Muscle layer of duodenum (tissue), 2 donors: ENCODE results near the gene GNAL.
"Not testable (repeated sequence)": the region's sequence is repeated elsewhere in the genome, so short reads cannot be mapped to it uniquely, and the experiment has no call there.

ENCODE experiments used
- H3K27ac ChIP-seq: one replicate; pipeline ENCODE4 v1.7.0; 2013; ENCODE audit warnings: mild to moderate bottlenecking, low read length
- H3K27me3 ChIP-seq: one replicate; pipeline ENCODE4 v1.7.0; 2013; ENCODE audit warnings: low read depth, mild to moderate bottlenecking, control low read depth, low read length
- H3K36me3 ChIP-seq, 2 donors: one replicate each; pipeline ENCODE4 v1.7.0; 2013; ENCODE audit warnings: low read length in 2 of 2, control low read depth in 1 of 2, mild to moderate bottlenecking in 1 of 2; ENCODE audit not compliant: insufficient read depth in 2 of 2, control insufficient read depth in 1 of 2
- H3K4me1 ChIP-seq, 2 donors: one replicate each; pipeline ENCODE4 v1.7.0; 2013; ENCODE audit warnings: low read length in 2 of 2, mild to moderate bottlenecking in 2 of 2, control low read depth in 1 of 2, moderate library complexity in 1 of 2; ENCODE audit not compliant: insufficient read depth in 2 of 2, control insufficient read depth in 1 of 2
- H3K4me3 ChIP-seq, 2 donors: one replicate each; pipeline ENCODE4 v1.7.0; 2013; ENCODE audit warnings: low read length in 2 of 2, low read depth in 1 of 2, mild to moderate bottlenecking in 1 of 2
- H3K9me3 ChIP-seq, 2 donors: one replicate each; pipeline ENCODE4 v1.7.0; 2013; ENCODE audit warnings: low read length in 2 of 2, control low read depth in 1 of 2, mild to moderate bottlenecking in 1 of 2; ENCODE audit not compliant: control insufficient read depth in 1 of 2
- donor health status: healthy.

GNAL gene

GRCh38 chr18:11690660-11691059 lies 1.6 kb downstream of the GNAL start:
- not testable (repeated sequence) for H3K4me3 ChIP-seq, H3K9me3 ChIP-seq, H3K27ac ChIP-seq, H3K36me3 ChIP-seq, H3K4me1 ChIP-seq, H3K27me3 ChIP-seq

GRCh38 chr18:11695736-11696135 lies 6.7 kb downstream of the GNAL start:
- Histone ChIP-seq H3K4me1 (no peaks in the 10 kb centered on the region), H3K27me3 (no peaks in the 10 kb centered on the region), H3K36me3 (no peaks in the 10 kb centered on the region)

GRCh38 chr18:11696451-11696850 lies 7.4 kb downstream of the GNAL start:
- no peak overlapping the region for H3K4me3 ChIP-seq
- H3K27ac ChIP-seq, result no peak overlapping the region
- H3K27me3 ChIP-seq, result no peaks in the 10 kb centered on the region
- H3K4me1 ChIP-seq, result no peaks in the 10 kb centered on the region
- no peaks in the 10 kb centered on the region for H3K9me3 ChIP-seq
- no peaks in the 10 kb centered on the region for H3K36me3 ChIP-seq

More at GRCh38 chr18:11695736-11696135, 6.7 kb downstream of the GNAL start:
- Histone ChIP-seq H3K27ac (no peak overlapping the region), H3K9me3 (no peaks in the 10 kb centered on the region), H3K4me3 (no peak overlapping the region)

- Histone ChIP-seq H3K36me3 (no peaks in the 10 kb centered on the region), H3K27me3 (no peaks in the 10 kb centered on the region), H3K4me3 (no peak overlapping the region), H3K4me1 (no peaks in the 10 kb centered on the region), H3K27ac (no peak overlapping the region), H3K9me3 (no peaks in the 10 kb centered on the region)
Measured at GRCh38 chr18:11700876-11701275, 11.8 kb downstream of the GNAL start.

- no peaks in the 10 kb centered on the region for H3K36me3 ChIP-seq
- H3K4me1 ChIP-seq, result no peaks in the 10 kb centered on the region
- no peak overlapping the region for H3K27ac ChIP-seq
- H3K9me3 ChIP-seq, result no peaks in the 10 kb centered on the region
- no peaks in the 10 kb centered on the region for H3K27me3 ChIP-seq
- no peak overlapping the region for H3K4me3 ChIP-seq
Measured at GRCh38 chr18:11710578-11710977, 21.5 kb downstream of the GNAL start.

GRCh38 chr18:11713756-11714155 lies 24.7 kb downstream of the GNAL start:
- Histone ChIP-seq H3K27me3 (no peaks in the 10 kb centered on the region), H3K4me1 (no peaks in the 10 kb centered on the region), H3K9me3 (no peaks in the 10 kb centered on the region), H3K27ac (no peak overlapping the region), H3K4me3 (no peak overlapping the region), H3K36me3 (no peaks in the 10 kb centered on the region)

- Histone ChIP-seq H3K27ac (no peak overlapping the region), H3K9me3 (no peaks in the 10 kb centered on the region), H3K4me1 (no peaks in the 10 kb centered on the region), H3K4me3 (no peak overlapping the region), H3K36me3 (no peaks in the 10 kb centered on the region), H3K27me3 (no peaks in the 10 kb centered on the region)
Measured at GRCh38 chr18:11714244-11714918, 25.3 kb downstream of the GNAL start.

DNA sequence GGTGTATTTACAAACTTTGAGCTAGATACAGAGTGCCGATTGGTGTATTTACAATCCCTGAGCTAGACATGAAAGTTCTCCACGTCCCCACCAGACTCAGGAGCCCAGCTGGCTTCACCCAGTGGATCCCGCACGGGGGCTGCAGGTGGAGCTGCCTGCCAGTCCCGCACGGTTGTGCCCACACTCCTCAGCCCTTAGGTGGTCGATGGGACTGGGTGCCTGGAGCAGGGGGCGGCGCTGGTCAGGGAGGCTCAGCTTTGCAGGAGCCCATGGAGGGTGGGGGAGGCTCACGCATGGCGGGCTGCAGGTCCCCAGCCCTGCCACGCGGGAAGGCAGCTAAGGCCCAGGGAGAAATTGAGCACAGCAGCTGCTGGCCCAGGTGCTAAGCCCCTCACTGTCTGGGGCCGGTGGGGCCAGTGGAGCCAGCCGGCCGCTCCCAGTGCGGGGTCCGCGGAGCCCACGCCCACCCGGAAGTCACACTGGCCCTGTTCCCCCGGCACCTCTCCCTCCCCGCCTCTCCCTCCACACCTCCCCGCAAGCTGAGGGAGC lies 27.8 kb downstream of the GNAL start:
- H3K4me3 ChIP-seq, H3K27me3 ChIP-seq, H3K27ac ChIP-seq, H3K9me3 ChIP-seq, H3K36me3 ChIP-seq, H3K4me1 ChIP-seq: not testable (repeated sequence)

- H3K4me1 ChIP-seq, result no peaks in the 10 kb centered on the region
- H3K4me3 ChIP-seq, result no peak overlapping the region
- H3K36me3 ChIP-seq, result no peaks in the 10 kb centered on the region
- H3K27ac ChIP-seq, result no peak overlapping the region
- no peaks in the 10 kb centered on the region for H3K27me3 ChIP-seq
- no peaks in the 10 kb centered on the region for H3K9me3 ChIP-seq
Measured at GRCh38 chr18:11719050-11719449, 30.0 kb downstream of the GNAL start.

DNA sequence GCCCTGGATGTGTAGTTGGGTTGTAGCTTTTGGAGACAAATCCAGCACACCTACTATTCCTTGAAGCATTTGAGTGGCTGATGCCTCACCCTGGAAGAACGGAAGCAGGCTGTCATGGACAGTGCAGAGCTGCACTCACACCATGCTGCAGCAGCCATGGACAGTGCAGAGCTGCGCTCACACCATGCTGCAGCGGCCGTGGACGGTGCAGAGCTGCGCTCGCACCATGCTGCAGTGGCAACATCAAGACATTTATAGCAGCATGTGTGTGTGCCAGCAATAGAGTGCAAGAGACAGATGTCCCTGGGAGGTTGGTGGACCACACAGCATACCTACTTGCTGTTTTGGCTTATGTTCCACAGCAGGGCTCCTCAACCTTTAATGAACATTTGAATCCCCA lies 30.6 kb downstream of the GNAL start:
- no peak overlapping the region for H3K4me3 ChIP-seq
- H3K36me3 ChIP-seq, result no peaks in the 10 kb centered on the region
- H3K27ac ChIP-seq, result no peak overlapping the region
- H3K4me1 ChIP-seq, result no peaks in the 10 kb centered on the region
- H3K9me3 ChIP-seq, result no peaks in the 10 kb centered on the region
- H3K27me3 ChIP-seq, result no peaks in the 10 kb centered on the region

DNA sequence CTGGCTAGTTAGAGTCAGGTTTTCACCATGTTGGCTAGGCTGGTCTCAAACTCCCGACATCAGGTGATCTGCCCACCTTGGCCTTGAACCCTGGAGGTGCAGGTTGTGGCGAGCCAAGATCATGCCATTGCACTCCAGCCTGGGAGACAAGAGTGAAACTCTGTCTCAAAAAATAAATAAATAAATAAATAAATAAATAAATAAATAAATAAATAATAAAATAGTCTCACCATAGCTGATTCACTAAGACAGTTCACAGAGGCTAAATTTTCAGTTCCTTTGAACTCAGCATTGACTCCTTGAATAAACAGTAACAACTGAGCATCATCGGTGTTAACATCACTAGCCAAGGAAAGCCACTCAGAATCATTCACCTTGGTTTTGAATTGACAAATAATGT lies 32.7 kb downstream of the GNAL start:
- H3K27ac ChIP-seq, result no peak overlapping the region
- no peaks in the 10 kb centered on the region for H3K4me1 ChIP-seq
- no peak overlapping the region for H3K4me3 ChIP-seq
- no peaks in the 10 kb centered on the region for H3K9me3 ChIP-seq
- H3K27me3 ChIP-seq, result no peaks in the 10 kb centered on the region
- no peaks in the 10 kb centered on the region for H3K36me3 ChIP-seq

DNA sequence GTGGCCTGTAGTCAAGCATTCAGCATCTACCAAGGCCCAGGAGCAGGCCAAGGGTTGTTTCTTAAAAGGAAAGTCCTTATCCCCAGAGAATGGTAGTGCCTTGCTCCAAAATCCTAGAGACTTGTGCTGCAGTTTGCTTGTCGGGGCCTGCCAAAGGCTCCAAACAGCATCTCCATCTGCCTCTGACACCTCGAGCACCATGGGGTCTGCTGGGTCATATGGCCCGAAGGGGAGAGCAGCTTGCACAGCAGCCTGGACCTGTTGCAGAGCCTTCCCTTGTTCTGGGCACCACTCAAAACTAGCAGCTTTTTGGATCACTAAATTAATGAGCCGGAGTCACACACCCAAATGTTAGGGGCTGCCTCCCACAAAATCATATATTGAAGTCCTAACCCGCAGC lies 35.7 kb downstream of the GNAL start:
- no peaks in the 10 kb centered on the region for H3K4me1 ChIP-seq
- no peak overlapping the region for H3K27ac ChIP-seq
- H3K4me3 ChIP-seq, result no peak overlapping the region
- no peaks in the 10 kb centered on the region for H3K9me3 ChIP-seq
- no peaks in the 10 kb centered on the region for H3K36me3 ChIP-seq
- H3K27me3 ChIP-seq, result no peaks in the 10 kb centered on the region
